ENCODE data around the gene RMRP.
A peak's percentile ranks its signal among the peaks of the same experiment; 100 is the strongest.
"Not testable (repeated sequence)": the region's sequence is repeated elsewhere in the genome, so short reads cannot be mapped to it uniquely, and the experiment has no call there.

Gene RMRP

DNA sequence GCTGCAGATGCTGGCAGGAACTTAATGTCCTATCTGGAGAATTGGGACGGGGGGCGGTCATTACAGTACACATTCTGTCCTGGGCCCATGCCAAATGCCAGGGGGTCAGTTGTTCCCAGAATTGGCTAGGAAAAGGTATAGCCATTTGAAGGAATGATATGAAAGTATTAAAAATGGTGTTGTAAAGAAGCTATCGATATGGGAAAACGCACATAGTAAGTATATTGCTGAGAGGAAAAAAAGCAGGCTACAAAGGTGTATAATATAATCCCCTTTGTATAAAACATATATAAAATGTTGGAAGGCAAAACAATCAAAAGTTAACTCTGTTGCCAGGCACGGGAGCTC, 7.6 kb upstream of the RMRP start:
- DNase-seq (ENCODE audit: low read depth in 3 of 3) = no peak

DNA sequence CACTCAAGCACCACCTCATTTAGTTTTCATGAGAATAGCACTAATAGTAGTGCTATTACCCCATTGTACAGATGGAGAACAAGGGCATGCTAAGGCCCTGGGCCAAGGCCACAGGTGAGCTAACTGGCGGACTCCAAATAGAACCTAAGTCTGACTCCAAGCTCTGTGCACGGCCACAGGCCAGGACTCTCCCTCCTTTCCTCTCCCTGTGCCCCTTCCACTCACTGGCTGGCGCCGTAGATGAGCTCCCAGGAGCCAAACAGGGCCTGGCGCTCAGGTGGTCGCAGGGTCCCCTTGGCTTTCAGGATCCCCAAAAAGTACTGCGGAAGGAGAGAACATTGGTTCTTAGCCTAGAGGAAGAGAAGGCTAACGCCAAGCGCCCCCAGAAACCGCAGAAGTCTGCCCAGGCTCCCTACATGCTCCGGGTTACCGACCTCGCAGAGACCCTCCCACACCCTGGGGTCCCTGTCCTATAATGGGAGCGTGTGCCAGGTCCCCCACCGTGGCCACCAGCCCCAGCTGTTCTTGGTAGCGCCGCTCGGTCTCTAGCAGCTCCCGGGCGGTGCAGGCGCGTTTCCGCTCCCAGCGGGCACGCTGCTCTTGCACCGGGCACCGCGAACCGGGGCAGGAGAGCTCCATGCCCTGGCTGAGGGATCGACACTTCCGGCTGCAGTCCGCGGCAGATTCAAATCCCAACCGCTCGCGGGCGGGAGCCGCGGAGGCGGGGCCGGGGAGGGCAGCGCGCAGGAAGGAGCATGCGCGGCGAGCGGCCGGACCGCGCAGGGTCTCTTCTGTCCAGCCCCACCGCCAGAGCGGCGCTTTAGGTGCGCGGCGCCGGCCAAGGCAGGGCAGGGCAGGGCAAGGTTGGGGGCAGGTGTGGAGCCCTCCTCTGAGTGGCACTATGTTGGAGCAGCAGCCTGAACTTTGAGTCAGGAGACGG, 7.0 kb upstream of the RMRP start, which contains the start of gene ARHGEF39:
ARHGEF39 (minus strand) TSS at position 665 of the 940 bp plus-strand sequence; CDS start at position 639, 26 bp downstream.
- peak in 1 of 3 experiments; percentile 33 for DNase-seq (ENCODE audit: low read depth in 3 of 3)

DNA sequence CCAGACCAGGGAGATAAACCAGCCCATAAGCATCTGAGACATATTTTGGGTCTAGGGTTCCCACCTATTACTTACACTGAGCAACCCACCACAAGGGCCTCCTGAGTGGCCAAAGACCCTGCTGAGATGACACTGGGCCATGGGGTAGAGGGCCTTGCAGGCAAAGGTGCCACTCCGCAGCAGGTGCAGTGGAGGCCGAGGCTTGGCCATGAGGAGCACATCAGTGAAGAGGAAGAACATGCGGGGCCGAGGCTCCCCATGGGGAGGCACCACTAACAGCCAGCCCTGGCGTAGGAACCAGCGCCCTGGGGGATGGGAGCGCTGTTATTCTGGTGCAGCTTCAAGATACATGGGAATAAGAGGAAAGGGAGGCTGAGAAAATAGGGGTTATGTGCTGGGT, 4.6 kb upstream of the RMRP start:
- no peak for DNase-seq (ENCODE audit: low read depth in 3 of 3)

DNA sequence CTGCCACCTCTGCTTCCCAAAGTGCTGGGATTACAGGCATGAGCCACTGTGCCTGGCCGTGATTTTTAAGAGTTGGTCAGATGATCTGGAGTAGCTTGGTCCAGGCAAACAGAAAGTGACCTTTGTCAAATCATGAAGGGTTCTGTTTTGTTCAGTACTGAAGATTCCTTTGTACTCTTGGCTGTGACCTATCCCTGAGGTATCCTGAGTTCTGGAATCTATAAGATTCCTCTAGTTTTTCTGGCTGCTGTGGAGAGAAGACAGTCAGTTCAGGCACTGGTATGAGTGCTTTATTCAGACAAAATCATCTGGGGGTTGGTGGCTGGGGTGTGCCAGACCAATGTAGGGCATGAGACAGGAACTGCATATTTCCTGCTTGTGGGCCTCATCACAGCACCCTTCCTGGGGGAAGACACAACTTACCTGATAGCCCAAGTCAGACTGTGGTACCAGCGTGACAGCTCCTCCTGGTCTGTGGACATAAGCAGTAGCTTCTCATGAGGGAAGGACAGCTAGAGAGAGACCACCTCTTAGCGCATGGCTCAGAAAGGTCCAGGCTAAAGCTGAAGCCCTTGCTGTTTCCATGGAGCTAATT, 4.0 kb upstream of the RMRP start:
- no peak for DNase-seq (ENCODE audit: low read depth in 3 of 3)

DNA sequence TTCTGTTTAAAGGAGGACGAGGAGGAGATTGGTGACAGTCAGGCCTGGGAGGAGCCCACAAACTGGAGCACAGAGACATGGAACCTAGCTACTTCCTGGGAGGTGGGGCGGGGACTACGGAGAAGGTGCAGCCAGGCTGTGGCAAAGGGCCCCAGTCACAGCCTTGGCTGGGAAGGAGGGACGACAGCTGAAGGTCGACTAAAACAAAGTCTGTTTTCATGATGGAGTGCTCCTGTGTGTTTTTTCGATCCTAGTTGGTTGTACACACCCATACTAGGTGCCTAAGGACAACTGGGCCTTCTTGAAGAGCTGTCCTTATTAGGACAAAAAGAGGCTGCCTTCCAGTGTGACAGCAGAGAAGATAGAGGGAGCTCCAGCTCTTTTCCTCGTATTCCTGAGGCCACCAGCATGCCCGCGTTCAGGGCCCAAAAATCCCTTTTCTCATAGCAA, 3.2 kb upstream of the RMRP start:
- no peak for DNase-seq (ENCODE audit: low read depth in 3 of 3)

DNA sequence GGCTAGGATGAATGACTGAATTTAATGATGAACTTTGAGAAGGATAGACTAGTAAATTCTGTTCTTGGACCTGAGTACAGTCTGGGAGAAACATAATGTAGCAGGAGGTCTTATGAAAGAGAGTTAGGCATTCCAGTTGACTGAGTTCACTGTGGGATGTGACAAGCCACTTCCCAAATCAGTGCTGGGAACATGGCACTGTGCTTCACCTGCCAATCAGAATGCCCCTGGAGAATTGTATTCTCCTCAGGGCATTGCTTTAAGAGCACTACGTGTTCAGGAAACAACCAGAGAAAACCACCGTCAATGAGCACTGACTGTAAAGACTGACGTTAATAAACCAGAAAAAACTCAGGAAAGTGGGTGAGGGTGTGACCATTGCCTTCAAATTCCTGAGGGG, 1.5 kb upstream of the RMRP start:
- DNase-seq (ENCODE audit: low read depth in 3 of 3) = no peak

DNA sequence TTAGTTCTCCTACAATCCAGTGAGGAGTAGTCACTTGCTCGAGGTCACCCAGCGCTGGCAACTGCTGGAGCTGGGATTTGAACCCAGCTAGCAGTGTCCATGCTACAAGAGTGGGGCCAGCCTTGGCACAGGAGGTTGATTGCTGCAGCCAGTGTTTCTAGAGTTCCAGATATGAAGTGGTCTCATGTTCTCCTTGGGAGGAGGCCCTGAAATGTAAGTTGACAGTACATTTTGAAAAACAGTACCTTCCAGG, 1.1 kb upstream of the RMRP start:
- DNase-seq (ENCODE audit: low read depth in 3 of 3) = no peak

DNA sequence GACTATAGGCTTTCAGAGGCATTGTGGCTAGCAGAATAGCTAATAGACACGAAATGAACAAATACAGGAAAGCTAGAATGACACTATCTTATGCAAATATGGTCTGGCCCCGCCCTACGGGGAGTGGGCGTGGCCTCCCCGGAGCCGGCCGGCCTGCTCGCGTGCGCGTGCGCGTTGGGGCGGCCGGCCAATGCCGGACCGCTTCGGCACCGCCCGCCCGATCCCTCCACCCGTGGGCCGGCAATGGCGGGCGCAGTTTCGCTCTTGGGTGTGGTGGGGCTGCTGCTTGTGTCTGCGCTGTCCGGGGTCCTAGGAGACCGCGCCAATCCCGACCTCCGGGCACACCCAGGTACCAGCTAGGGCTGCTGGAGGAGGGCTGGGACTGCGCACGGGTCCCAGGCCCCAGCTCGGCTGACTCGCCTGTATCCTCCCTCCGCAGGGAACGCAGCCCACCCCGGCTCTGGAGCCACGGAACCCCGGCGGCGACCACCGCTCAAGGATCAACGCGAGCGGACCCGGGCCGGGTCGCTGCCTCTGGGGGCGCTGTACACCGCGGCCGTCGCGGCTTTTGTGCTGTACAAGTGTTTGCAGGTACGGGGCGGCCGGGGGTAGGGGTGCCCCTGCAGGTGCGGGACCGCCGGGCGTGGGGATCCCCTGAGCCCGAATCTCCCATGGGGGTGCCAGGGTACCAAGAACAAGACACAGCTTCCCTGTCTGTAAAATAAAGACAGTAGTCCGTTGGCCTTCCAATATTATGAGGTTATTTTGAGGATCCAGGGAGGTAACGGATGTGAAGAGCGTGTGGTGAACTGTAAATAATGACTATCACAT, 533 bp upstream of the RMRP start, which contains the start of gene CCDC107:
CCDC107 (plus strand) TSS at position 156 of the 831 bp plus-strand sequence; CDS start at position 244, 88 bp downstream.
- peak; percentile 70 to 79 (median 72) for DNase-seq (ENCODE audit: low read depth in 3 of 3)

DNA sequence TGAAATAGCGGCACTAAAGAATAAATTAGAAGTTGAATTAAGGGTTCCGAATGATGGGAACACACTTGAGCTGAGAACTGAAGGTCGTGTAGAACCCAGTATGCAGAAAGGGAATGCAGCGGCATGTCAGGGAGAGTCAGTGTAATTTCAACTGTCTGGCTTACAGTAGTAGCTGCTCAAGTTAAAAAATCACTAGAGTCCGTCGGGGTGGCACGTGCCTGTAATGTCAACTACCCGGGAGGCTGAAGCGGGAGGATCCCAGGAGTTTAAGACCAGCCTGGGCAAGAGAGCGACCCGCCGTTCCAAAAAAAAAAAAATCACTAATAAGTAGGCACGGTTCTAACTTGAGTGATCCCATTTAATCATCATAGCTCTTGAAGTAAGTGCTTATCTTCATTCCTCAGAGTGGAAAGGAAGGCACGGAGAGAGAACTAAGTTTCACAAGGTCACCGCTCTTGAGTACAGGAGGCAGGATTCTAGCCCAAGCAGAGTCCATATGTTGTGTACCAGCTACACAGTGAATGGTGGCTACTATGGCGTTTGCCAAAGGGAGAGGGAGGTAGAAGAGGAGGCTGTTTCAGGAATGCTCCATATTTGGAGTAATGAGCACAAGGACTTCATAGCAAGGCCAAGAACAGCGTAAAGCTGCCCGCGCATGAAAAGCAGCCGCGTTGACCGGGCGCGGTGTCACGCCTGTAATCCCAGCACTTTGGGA, 831 bp downstream of the RMRP start:
- no peak for DNase-seq (ENCODE audit: low read depth in 3 of 3)

DNA sequence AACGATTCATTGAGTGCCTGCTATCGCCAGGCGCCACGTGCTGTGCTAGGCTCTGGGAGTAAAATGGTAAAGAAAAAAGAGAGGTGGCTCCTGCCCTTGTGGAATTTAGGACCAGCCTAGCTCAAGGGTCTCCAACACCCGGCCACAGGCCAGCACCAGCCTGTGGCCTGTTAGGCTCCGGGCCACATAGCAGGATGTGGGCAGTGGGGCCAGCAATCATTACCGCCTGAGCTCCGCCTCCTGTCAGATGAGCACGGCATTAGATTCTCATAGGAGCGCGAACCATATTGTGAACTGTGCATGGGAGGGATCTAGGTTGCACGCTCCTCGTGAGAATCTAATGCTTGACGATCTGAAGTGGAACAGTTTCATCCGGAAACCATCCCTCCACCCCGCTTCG, 1.5 kb downstream of the RMRP start:
- DNase-seq (ENCODE audit: low read depth in 3 of 3) = no peak

DNA sequence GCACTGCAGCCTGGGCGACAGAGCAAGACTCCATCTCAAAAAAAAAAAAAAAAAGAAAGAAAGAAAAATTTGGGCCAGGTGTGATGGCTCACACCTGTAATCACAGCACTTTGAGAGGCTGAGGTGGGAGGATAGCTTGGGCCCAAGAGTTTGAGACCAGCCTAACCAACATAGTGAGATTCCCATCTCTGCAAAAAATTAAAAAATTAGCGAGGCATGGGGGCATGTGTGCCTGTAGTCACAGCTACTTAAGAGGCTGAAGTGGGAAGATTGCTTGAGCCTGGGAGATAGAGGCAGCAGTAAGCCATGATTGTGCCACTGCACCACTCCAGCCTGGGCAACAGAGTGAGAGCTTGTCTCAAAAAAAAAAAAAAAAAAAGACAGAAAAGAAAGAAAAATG, 4.2 kb downstream of the RMRP start:
- DNase-seq (ENCODE audit: low read depth in 3 of 3) = no peak

DNA sequence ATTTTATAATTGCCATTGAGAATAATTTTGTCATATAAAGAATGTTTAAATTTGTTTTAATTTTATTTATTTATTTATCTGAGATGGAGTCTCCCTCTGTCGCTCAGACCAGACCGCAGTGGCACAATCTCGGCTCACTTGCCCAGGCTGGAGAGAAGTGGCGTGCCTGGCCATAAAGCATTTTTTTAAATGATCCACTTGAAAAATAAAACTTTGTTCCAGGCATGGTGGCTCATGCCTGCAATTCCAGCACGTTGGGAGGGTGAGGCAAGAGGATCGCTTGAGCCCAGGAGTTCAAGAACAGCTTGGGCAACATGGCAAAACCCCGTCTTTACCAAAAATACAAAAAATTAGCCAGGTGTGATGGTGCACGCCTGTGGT, 5.0 kb downstream of the RMRP start:
- DNase-seq (ENCODE audit: low read depth in 3 of 3) = no peak

DNA sequence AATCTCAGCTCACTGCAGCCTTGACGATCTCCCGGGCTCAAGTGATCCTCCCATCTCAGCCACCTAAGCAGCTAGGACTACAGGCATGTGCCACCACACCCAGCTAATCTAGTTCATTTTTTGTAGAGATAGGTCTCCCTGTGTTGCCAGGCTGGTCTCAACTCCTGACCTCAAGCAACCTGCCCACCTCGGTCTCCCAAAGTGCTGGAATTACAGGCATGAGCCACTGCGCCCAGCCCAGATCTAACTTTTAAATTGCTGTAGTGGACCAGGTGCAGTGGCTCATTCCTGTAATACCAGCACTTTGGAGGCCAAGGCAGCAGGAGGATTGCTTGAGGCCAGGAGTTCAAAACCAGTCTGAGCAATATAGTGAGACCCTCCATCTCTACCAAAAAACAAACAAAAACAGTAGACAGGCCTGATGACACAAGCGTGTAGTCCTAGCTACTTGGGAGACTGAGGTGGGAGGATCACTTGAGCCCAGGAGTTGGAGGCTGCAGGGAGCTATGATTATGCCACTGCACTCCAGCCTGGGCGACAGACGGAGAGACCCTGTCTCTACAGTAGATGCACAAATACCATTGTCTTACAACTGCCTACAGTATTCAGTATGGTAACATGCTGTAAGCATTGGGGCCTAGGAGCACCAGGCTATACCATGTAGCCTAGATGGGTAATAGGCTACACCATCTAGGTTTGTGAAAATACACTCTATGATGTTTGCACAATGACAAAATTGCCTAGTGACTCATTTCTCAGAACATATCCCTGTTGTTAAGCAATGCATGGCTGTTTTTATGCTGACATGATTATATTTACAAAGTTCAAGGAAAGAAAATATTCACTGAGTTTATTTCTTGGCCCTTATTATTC, 5.6 kb downstream of the RMRP start:
- no peak for DNase-seq (ENCODE audit: low read depth in 3 of 3)

DNA sequence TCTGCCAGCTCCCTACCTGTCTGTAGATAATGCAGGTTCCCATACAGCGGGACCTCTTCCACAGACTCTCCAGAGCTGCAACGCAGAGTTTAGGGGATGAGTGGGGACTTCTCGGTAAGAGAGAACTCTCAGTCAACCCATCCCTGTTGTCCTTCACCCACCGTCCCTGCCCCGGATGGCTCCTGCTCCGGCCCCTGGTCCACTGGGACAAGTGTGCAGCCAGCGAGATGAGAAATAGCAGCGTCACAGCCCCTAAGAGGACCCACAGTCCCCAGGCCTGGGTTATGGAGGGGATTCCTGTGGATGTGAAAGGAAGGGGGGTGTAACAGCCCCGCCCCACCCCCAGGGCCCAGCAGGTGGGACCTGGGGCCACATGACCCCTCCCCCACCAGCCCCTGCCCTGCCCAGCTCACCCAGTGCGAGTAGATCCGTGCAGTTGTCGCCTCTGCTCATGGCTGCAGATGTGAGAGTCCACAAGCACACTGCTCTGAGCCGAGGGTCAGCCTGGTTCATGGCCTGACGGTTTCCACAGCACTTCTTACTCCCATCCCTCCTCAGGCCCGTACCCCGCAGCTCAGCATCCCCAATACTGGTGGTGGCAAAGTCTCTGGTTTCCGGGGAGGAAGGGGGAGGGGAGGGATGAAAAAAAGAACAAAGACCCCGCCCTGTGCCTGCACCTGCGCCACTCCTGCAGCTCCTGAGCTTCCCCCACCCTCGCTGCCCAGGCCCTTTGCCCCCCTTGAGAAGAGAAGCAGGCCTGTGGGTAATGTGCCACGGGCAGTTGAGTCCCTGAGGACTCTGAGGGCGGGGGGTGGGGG, 7.3 kb downstream of the RMRP start, which contains the start of gene SIT1:
SIT1 (minus strand) TSS at position 591 of the 818 bp plus-strand sequence; CDS start at position 513, 78 bp downstream.
- DNase-seq (ENCODE audit: low read depth in 3 of 3) = no peak

DNA sequence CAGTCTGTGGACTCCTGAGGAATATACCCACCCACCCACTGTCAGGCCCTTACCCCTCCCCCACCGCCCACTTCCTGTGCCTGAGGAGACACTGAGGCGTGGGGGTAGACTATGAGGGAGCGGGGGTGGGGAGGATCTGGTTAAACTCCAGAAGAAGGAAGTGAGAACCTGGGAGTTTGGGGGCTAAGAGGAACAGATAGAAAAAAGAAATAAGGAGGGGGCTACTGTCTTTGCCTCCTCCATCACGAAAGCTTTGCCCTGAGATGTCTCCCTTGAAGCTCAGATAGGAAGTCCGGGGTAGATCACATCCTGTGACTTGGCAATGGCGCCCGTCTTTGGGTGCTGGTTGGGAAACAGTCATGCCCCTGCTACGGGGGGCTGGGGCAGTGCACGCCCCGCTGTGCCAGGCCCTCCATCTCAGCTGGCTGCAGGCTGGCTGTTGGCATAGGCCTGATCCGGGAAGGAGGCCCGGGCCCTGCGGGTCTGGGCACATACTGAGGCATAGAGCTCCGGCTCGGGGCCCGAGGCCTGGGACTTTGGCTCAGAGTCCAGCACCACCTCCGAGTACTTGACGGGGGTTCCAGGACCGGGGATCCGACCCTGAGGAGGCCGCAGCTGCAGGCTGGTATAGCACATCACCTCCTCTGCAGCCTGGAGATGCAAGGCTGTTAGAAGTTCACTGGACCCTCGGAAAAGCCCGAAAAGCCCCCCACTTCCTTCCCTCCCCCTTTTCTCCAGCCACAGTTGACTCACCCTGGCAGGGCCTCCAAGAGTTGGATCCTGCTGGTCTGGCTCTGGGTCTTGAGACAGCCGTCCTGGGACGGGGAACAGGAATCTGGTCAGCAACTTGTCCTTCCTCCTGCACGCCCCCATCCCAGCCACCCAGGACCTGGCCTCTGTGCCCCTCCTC, 8.1 kb downstream of the RMRP start:
- DNase-seq (ENCODE audit: low read depth in 3 of 3) = no peak

DNA sequence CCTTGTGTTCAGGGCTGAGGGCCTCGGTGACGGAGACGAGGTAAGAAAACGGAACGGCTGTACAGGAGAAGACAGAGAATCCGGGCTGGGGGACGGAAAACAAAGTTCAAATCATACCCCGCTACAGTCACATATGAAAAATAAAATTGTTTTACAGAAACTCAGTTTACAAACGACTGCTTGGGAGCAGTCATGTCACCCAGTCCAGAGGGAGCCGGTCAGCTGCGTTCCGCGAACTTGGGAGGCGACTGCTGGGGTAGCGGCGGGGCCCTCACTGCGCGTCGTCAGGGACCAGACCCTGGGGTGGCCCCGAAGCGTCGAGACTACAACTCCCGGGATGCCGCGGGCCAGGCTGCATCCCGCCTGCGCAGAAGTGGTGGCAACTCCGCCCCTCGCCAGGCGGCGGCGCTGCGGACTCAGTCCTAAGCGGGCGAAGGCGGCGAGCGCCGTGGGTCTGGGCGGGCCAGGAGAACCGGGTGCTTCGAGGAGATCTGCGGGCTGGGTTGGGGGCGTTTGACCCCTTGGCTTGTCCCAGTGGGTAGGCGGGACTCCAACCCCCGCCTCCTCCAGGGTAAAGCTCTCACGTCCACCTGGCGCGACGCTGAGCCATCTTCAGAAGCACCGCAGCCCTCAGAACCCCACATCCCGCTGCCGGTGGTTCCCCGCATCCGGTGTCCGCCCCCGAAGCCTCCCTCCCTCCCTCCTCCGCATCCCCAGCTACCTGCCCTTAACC, 11.1 kb downstream of the RMRP start:
- peak; percentile 81 to 88 (median 83) for DNase-seq (ENCODE audit: low read depth in 3 of 3)

DNA sequence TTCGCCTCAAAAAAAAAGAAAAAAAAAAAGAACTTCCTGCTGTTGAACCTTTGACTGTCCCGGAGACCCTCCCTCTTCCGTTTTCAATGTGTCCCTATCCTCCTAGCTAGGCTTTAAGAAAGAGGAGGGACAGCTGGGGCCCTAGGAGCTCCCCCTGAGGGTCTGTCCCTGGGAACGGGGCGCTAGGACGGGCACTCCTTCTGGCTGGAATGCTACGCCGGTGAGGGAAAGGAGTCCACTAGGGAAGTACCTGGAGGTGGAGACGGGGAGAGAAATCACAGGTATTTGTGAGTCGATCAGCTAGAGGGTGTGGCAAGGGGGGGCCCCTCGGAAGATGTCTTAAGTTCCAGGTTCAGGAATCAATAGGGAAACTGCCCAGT, 11.7 kb downstream of the RMRP start:
- DNase-seq (ENCODE audit: low read depth in 3 of 3) = no peak

DNA sequence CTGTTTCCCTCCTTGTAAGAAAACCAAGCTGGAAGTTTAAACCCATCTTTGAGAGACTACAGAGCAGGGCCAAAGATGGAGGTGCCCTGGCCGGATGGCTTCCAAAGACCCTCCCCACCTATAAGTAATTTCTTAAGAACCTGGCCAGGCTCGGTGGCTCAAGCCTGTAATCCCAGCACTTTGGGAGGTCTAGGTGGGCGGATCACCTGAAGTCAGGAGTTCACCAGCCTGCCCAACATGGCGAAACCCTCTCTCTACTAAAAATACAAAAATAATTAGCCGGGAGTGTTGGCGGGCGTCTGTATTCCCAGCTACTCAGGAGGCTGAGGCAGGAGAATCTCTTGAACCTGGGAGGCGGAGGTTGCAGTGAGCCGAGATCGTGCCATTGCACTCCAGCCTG, 12.1 kb downstream of the RMRP start:
- DNase-seq (ENCODE audit: low read depth in 3 of 3) = not testable (repeated sequence)

Data from stimulated activated CD4-positive, alpha-beta T cell treated with anti-CD3 and anti-CD28 coated beads, TNF-alpha, amount 100 ng/mL, for 4 hours (primary cell).